OCI-M2 (cell line): Measurements from ENCODE around the gene IL2RA.

Source experiments
- DNase-seq: peaks from one replicate; lab custom pipeline; 2025; ENCODE audit not compliant: unreplicated experiment; lab: John Stamatoyannopoulos, UW

Gene IL2RA

GRCh38 chr10:5989756-5990155, 72.4 kb downstream of the IL2RA start:
- DNase-seq: no peak

GRCh38 chr10:5988336-5988920, 73.7 kb downstream of the IL2RA start:
- DNase-seq: no peak

- no peak for DNase-seq
Observed at GRCh38 chr10:5987747-5988146, 74.4 kb downstream of the IL2RA start.

- DNase-seq: no peak
Observed at GRCh38 chr10:5985029-5985428, 77.1 kb downstream of the IL2RA start.

- no peak for DNase-seq
Observed at GRCh38 chr10:5983774-5984173, 78.4 kb downstream of the IL2RA start.

GRCh38 chr10:5981529-5981928, 80.6 kb downstream of the IL2RA start:
- no peak for DNase-seq

GRCh38 chr10:5978230-5978489, 84.0 kb downstream of the IL2RA start:
- DNase-seq: no peak

GRCh38 chr10:5977471-5978229, 84.5 kb downstream of the IL2RA start, which contains the start of gene IL15RA:
Gene IL15RA (minus strand): TSS chr10:5977543. CDS start chr10:5977492, 51 bp downstream.
- peak; percentile 3 for DNase-seq

- no peak for DNase-seq
Observed at GRCh38 chr10:5976512-5977470, 85.4 kb downstream of the IL2RA start.

- DNase-seq: no peak
Observed at GRCh38 chr10:5975641-5976473, 86.3 kb downstream of the IL2RA start.

GRCh38 chr10:5973069-5973468, 89.1 kb downstream of the IL2RA start:
- DNase-seq: no peak

- DNase-seq: no peak
Observed at GRCh38 chr10:5971886-5972285, 90.3 kb downstream of the IL2RA start.

GRCh38 chr10:5971315-5971832, 90.8 kb downstream of the IL2RA start:
- DNase-seq: no peak

- DNase-seq: no peak
Observed at GRCh38 chr10:5970527-5970926, 91.6 kb downstream of the IL2RA start.

GRCh38 chr10:5970066-5970465, 92.1 kb downstream of the IL2RA start:
- DNase-seq: no peak

GRCh38 chr10:5968681-5969453, 93.3 kb downstream of the IL2RA start:
- no peak for DNase-seq

- DNase-seq: no peak
Observed at GRCh38 chr10:5968037-5968680, 94.0 kb downstream of the IL2RA start.

GRCh38 chr10:5965266-5965665, 96.9 kb downstream of the IL2RA start:
- DNase-seq: no peak

- DNase-seq: no peak
Observed at GRCh38 chr10:5964736-5965135, 97.4 kb downstream of the IL2RA start.
